ENCODE measurements around the gene GRM1. TPM values are rescaled to one million over a fixed set of nuclear protein-coding genes. Genes with fewer than 3 reads are reported as not detected.

Gene GRM1
- polyA plus RNA-seq, 1 experiment = 0.02 TPM

- POLR2A ChIA-PET = no interaction called here
- Histone ChIP-seq H3K4me3 (ENCODE audit: low read depth, low read length) (no peak overlapping the region), H3K27me3 (ENCODE audit: control insufficient read depth, insufficient read depth, low read length) (no peaks in the 10 kb centered on the region), H3K36me3 (ENCODE audit: control insufficient read depth, insufficient read depth, low read length) (no peaks in the 10 kb centered on the region)
- CTCF ChIA-PET = interaction anchor here (0.9 kb wide), 1 partner anchor 365 kb away, joined by 3 read pairs; no protein-coding TSS in a partner anchor
- no peak for DNase-seq (ENCODE audit: low read depth)
- no peak for TF ChIP-seq CTCF (IDR thresholded peaks at IDR 0.05; ENCODE audit: insufficient read depth, low read depth, low read length)
Measured at GRCh38 chr6:146331013-146331412, 302.2 kb downstream of the GRM1 start.

DNA sequence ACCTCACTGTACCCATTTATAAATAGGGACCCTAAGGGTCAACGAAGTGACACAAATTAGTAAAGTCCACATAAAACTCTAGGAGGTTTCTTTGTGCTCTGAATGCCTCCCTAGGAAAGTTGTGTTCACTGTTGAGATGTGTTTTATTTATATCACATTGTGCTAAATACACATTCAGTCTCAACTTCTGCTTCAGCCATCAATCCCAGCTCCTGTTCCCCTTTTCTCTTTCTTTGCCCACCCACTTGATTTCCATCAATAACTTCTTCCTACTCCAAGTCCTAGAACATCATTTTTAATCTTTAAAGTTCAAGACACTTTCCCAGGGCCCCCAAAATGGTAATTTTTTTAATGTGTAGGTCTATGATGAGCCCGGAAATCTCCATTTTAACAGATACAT is 306.5 kb downstream of the GRM1 start:
- DNase-seq (ENCODE audit: low read depth) = no peak
- no peaks in the 10 kb centered on the region for H3K36me3 ChIP-seq (ENCODE audit: control insufficient read depth, insufficient read depth, low read length)
- no peaks in the 10 kb centered on the region for H3K27me3 ChIP-seq (ENCODE audit: control insufficient read depth, insufficient read depth, low read length)
- no peak overlapping the region for H3K4me3 ChIP-seq (ENCODE audit: low read depth, low read length)
- no peak for TF ChIP-seq CTCF (IDR thresholded peaks at IDR 0.05; ENCODE audit: insufficient read depth, low read depth, low read length)
- POLR2A ChIA-PET = no interaction called here
- CTCF ChIA-PET = no interaction called here

DNA sequence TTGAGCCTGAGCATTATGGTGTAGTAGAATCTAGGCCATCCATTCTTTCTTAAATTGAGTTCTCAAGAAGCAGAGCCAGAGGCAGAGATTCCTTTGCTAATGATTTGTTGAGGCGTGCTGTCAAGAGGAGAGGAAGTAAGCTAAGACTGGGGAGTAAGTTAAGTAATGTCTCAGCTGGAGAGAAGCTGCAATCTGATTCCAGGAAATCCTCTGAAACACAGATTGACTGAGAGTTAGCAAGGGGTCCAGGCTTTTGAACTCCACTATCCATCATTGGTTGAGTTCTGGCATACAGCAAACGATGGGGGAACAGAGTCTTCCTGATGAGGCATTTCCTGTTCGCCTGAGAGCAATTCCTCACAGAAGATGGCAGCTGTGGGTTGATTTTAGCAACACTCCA is 307.3 kb downstream of the GRM1 start:
- DNase-seq (ENCODE audit: low read depth) = no peak
- ChIA-PET CTCF (no interaction called here), POLR2A (no interaction called here)
- H3K4me3 ChIP-seq (ENCODE audit: low read depth, low read length) = no peak overlapping the region
- H3K27me3 ChIP-seq (ENCODE audit: control insufficient read depth, insufficient read depth, low read length) = no peaks in the 10 kb centered on the region
- no peak for TF ChIP-seq CTCF (IDR thresholded peaks at IDR 0.05; ENCODE audit: insufficient read depth, low read depth, low read length)
- H3K36me3 ChIP-seq (ENCODE audit: control insufficient read depth, insufficient read depth, low read length) = no peaks in the 10 kb centered on the region

DNA sequence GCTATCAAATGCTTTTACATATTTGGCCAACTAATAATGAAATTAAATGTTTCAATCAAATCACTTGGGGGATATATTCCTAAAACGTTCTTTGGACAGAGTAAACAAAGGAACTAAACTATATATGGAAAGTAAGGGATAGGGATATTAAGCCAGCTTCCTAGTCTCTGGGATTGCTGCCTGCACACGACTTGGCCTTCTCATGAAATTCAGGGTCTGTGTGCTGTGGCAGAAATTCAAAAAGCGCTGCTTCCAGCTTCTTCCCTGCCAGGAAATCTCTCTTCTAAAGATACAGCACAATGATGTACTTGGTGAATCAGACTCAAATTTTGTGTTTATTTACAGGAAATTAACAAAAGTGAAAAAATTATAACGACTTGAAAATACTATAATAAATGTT is 308.5 kb downstream of the GRM1 start:
- no peak for TF ChIP-seq CTCF (IDR thresholded peaks at IDR 0.05; ENCODE audit: insufficient read depth, low read depth, low read length)
- Histone ChIP-seq H3K36me3 (ENCODE audit: control insufficient read depth, insufficient read depth, low read length) (no peaks in the 10 kb centered on the region), H3K27me3 (ENCODE audit: control insufficient read depth, insufficient read depth, low read length) (no peaks in the 10 kb centered on the region; the same call in 1 of the 2 replicates), H3K4me3 (ENCODE audit: low read depth, low read length) (no peak overlapping the region)
- no peak for DNase-seq (ENCODE audit: low read depth)
- ChIA-PET CTCF (no interaction called here), POLR2A (no interaction called here)

DNA sequence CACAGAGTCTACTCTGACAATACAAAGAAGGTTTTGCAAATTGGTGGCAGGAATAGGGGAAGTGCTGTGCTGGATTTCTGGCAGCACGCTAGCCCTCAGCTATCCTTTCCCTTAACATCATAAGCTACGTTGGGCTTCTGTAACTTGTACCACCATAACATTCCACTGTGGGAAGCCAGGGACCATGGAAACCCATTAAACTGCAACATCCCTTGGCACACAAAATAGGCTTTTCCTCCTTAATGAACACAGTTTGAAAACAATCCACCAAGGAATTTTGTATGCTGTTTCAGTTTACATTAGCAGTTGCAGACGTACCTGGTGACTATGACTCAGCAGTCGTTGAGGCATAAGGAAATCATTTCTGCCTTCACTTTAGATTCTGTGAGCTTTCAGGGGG is 310.9 kb downstream of the GRM1 start:
- no peak for DNase-seq (ENCODE audit: low read depth)
- ChIA-PET POLR2A (no interaction called here), CTCF (interaction anchor here (0.6 to 1.6 kb wide), 2 partner anchors 9 to 365 kb away, joined by 4 read pairs; no protein-coding TSS in a partner anchor)
- Histone ChIP-seq H3K36me3 (ENCODE audit: control insufficient read depth, insufficient read depth, low read length) (no peaks in the 10 kb centered on the region), H3K4me3 (ENCODE audit: low read depth, low read length) (no peak overlapping the region), H3K27me3 (ENCODE audit: control insufficient read depth, insufficient read depth, low read length) (no peaks in the 10 kb centered on the region; the same call in 1 of the 2 replicates)
- no peak for TF ChIP-seq CTCF (IDR thresholded peaks at IDR 0.05; ENCODE audit: insufficient read depth, low read depth, low read length)

Data from BJ (cell line).